ENCODE results near the gene ID3. TPM values are rescaled to one million over a fixed set of nuclear protein-coding genes. Genes with fewer than 3 reads are reported as not detected.

Gene ID3
- total RNA-seq, 4 donors from 2014 or later = 62.0 to 144 (median 110) TPM

DNA sequence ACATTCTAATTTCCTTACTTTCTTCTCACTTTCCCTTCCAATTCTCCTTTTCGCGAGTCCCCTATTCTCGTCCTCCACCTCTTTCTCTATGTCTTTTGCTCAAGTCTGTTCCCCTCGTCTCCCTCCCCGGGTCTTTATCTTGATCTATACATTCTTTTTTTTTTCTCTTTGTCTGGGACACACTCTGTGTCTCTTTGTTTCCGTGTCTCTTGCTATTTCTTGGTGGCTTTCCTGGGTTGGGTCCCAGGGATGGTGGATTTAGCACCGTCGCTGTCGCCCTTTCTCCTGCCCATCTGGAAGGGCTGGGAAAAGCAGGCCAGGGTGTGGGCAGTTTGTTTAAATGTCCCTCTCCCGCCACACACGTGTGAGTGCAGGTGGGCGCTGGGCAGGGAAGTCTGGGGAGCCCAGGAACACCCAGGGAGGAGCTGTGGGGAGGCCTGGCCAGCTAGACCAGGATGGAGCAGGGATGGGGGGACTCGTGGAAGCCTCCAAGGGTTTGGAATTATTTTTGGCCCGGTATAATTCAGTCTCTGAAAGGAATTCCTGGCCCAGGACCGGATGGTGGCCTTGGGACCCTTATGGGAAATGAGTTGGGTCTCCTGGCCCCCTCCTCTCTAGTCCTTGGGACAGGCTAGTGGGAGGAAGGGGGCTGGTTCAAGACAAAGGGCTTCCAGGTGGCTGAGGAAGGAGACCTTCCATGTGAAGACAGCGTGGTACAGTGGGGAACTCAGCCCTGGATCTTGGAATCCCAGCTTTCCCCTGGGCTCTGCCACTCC, 9.5 kb upstream of the ID3 start:
- TF ChIP-seq, protein P1, sequence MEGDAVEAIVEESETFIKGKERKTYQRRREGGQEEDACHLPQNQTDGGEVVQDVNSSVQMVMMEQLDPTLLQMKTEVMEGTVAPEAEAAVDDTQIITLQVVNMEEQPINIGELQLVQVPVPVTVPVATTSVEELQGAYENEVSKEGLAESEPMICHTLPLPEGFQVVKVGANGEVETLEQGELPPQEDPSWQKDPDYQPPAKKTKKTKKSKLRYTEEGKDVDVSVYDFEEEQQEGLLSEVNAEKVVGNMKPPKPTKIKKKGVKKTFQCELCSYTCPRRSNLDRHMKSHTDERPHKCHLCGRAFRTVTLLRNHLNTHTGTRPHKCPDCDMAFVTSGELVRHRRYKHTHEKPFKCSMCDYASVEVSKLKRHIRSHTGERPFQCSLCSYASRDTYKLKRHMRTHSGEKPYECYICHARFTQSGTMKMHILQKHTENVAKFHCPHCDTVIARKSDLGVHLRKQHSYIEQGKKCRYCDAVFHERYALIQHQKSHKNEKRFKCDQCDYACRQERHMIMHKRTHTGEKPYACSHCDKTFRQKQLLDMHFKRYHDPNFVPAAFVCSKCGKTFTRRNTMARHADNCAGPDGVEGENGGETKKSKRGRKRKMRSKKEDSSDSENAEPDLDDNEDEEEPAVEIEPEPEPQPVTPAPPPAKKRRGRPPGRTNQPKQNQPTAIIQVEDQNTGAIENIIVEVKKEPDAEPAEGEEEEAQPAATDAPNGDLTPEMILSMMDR (IDR thresholded peaks at IDR 0.05; ENCODE audit: low read depth) = no peak

DNA sequence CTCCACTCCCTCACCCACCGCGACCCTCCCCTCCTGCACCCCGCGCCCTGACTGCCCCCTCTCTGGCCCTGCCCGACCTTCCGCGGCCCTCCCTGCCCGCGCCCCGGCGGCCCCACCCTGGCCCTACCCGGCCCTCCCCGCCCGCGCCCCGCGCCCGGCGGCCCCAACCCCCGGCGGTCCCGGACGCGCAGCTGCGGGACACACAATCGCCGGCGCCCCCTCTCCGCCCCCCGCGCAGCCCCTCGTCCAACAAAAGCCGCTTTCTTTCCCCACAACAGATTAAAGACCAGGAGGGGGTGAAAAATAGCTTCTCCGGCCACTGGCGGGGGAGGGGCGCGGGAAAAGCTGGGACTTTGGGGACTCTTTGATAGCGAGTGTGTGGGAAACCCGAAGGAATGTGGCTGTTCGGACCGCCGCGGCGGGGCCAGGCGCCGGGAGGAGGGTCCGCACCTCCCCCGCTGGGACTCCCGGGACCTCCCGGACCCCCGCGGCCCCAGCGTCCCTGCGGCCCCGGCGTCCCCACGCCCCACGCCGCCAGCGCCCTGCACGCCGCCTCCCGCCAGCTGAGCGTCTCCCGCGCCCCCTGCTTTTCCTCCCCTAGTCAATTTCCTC, 8.8 kb upstream of the ID3 start:
- TF ChIP-seq, protein P1 (IDR thresholded peaks at IDR 0.05; ENCODE audit: low read depth) = no peak

DNA sequence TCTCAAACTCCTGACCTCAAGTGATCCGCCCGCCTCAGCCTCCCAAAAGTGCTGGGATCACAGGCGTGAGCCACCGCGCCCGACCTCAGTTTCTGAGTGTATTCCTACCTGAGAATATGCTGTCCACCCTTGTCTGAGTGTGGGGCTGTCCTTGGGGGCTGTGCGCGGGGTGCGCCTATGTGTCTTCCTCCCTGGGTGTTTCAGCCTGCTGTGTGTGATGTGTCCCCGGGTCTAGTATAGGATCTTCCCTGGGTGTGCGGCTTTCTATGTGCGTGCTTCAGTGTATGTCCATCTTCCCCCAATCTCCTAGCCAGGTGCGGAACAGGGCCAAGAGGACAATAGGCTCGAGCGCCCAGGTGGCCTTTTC, 8.3 kb upstream of the ID3 start:
- TF ChIP-seq, protein P1 (IDR thresholded peaks at IDR 0.05; ENCODE audit: low read depth) = no peak

DNA sequence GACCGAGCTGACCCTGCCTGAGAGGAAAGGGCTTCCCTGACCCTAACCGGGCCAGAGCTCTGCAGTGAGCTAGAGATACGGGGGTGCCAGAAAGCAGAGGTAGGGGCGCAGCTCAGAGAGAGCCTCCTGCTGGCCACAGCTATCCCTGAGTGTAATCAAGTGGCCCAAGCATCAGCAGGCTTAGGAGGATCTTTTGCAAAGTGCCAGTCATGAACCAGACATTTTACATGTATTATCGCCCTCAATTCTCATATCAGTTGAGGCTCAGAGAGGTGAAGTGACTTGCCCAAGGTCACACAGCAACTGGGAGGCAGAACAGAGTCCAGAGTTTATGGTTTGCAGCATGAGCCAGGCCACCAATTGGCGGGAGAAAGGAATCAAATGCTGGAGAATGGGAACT, 7.0 kb upstream of the ID3 start:
- TF ChIP-seq, protein P1 (IDR thresholded peaks at IDR 0.05; ENCODE audit: low read depth) = no peak

DNA sequence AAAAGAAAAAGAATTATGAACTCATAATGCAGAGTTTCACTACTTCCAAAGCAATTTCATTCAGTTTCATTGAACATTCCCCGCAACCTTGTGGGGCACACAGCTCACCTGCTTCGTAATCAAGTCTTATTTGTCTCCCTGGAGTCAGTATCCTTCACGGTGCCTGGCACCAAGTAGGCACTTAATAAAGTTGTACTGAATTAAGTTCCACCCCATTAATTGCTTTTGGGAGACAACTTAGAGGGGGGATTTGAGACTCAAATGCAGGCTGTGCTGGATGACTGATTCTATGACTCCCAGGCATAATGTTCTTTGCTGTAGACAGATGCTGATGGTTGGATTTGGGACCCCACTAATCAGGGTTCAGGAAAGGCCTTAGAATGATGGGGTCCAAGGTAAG, 6.5 kb upstream of the ID3 start:
- TF ChIP-seq, protein P1 (IDR thresholded peaks at IDR 0.05; ENCODE audit: low read depth) = no peak

DNA sequence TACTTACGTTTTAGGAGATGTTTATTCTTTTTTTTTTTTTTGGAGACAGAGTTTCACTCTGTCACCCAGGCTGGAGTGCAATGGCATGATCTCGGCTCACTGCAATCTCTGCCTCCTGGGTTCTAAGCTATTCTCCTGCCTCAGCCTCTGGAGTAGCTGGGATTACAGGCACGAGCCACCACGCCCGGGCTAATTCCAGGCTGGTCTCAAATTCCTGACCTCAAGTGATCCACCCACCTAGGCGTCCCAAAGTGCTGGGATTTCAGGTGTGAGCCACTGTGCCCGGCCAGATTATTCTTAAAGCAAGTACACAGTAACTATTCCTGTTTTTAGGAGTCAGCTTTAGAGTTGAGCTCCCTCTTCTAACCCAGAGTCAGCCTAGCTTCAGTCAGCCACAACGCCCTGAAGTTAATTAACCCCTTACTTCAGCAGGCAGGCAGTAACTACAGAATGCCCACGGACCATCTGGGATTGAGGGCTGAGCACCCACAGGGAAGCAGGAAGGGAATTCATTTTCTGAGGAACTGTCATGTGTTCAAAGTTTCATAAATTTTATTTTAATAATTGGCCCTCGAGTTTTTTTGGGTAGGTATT, 5.3 kb upstream of the ID3 start:
- TF ChIP-seq, protein P1 (IDR thresholded peaks at IDR 0.05; ENCODE audit: low read depth) = no peak

DNA sequence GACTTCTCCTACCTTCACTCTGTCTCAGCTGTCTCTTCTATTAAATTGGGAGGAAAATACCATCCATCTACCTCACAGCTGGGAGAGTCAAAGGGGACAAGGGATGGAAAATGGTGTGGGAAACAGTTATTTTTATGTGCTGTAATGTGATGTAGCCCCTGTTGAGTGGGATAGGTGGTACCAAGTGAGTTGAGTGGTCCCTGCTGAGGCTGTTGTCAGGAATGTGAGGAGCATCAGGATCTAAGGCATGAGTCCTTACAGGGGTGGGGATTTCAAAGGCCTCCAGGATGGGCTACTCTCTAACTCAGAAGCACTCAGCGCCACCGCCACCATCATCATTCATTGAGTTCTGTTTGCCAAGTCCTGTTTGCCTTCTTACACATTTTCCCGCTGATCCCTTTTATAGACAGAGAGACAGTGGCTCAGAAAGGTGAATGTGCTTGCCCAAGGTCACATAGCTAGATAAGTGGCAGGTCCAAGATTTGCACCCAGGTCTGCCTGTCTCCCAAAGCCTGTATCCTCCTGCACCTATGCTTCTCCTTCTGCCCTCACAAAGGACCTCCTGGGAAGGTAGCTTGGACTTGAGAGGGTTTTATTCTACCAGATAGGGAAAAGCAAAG, 4.6 kb upstream of the ID3 start:
- TF ChIP-seq, protein P1 (IDR thresholded peaks at IDR 0.05; ENCODE audit: low read depth) = no peak

Measured in subcutaneous adipose tissue (tissue), 4 donors.